WERI-Rb-1 (cell line): Measurements from ENCODE around the gene PIGV.
A peak's percentile ranks its signal among the peaks of the same experiment; 100 is the strongest.

Experiments used
- DNase-seq: peaks from one replicate; pipeline ENCODE4 v3.0.0-alpha.2; 2020
- H3K27ac ChIP-seq: fragments of 250-450 bp; sonication (Bioruptor Pico); 2 replicates; pipeline ENCODE4 v1.5.1; 2020; ENCODE audit warnings: mild to moderate bottlenecking, moderate library complexity
- H3K27me3 ChIP-seq: fragments of 250-450 bp; sonication (Bioruptor Pico); 2 replicates; pipeline ENCODE4 v1.5.1; 2021; ENCODE audit warnings: mild to moderate bottlenecking, low read depth, moderate library complexity; ENCODE audit not compliant: insufficient read depth, severe bottlenecking
- H3K36me3 ChIP-seq: fragments of 250-450 bp; sonication (Bioruptor Pico); 2 replicates; pipeline ENCODE4 v1.5.1; 2020; ENCODE audit warnings: mild to moderate bottlenecking, moderate library complexity
- H3K4me3 ChIP-seq: 2 replicates; pipeline ENCODE4 v1.5.1; 2011; ENCODE audit warnings: low read depth, mild to moderate bottlenecking, control low read depth, low read length
- H3K9me3 ChIP-seq: fragments of 250-450 bp; sonication (Bioruptor Pico); 2 replicates; pipeline ENCODE4 v1.5.1; 2021; ENCODE audit warnings: mild to moderate bottlenecking, moderate library complexity; ENCODE audit not compliant: severe bottlenecking
- TF ChIP-seq, protein P1 (sequence below): IDR thresholded peaks from 2 replicates; pipeline ENCODE4 v1.5.1; 2011; ENCODE audit warnings: low read depth, mild to moderate bottlenecking, control low read depth, inconsistent platforms, low read length

Gene PIGV

DNA sequence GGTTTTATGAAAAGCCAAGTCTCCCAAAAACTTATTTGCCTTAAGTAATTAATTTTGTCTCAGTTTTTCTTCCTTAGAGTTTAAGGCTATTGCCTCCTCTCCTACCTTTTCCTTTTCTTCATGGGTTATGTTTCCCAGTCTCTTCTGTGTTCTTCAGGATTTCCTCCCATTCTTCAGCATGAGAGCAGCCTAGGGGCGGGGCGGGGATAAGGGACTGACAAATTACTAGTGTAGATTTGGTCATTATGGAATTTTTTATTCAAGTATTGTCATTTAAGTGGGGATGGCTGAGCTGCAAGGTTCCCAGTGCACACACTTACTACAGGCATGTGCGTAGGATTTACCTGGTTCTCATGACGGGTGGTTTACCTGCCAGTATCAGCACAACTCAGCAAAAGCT is 35.2 kb upstream of the PIGV start:
- Histone ChIP-seq H3K4me3 (no peak overlapping the region), H3K27ac (no peak overlapping the region), H3K9me3 (no peaks in the 10 kb centered on the region), H3K27me3 (no peaks in the 10 kb centered on the region), H3K36me3 (peaks cover 85% of the 10 kb centered on the region)
- TF ChIP-seq, protein P1, sequence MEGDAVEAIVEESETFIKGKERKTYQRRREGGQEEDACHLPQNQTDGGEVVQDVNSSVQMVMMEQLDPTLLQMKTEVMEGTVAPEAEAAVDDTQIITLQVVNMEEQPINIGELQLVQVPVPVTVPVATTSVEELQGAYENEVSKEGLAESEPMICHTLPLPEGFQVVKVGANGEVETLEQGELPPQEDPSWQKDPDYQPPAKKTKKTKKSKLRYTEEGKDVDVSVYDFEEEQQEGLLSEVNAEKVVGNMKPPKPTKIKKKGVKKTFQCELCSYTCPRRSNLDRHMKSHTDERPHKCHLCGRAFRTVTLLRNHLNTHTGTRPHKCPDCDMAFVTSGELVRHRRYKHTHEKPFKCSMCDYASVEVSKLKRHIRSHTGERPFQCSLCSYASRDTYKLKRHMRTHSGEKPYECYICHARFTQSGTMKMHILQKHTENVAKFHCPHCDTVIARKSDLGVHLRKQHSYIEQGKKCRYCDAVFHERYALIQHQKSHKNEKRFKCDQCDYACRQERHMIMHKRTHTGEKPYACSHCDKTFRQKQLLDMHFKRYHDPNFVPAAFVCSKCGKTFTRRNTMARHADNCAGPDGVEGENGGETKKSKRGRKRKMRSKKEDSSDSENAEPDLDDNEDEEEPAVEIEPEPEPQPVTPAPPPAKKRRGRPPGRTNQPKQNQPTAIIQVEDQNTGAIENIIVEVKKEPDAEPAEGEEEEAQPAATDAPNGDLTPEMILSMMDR = no peak
- DNase-seq = no peak

DNA sequence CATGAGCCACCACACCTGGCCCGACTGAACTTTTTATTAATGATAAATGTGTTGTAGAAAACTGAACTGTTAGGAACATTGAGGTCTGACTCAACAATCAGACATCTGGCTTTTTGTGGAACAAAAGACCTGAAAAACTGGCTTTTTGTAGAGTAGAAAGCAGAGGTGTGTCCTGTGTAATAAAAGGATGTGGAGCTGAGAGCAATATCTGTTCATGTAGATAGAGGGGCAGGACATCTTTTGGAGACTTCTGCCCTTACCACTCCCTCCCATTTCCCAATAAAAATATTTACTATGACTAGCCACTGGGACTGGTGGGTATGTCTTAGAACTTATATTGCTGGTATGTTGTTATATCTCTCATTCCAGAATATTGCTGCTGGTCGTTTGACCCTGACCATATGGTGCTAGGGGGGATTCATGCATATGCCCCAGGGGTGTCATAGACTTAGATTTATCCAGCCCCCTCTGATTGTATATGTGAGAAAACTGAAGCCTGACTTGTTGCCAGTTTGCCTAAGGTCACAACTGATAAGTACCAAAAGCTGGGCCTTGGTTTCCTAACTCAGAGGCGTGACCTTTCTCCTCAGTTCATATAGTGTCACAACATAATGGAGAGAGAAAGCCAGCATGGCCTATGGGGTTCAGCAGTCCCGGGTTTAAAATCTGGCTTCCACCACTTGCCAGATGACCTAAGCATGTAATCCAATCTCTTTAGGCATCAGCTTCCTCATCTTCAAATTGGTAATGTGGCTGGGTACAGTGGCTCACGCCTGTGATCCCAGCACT is 33.5 kb upstream of the PIGV start:
- Histone ChIP-seq H3K27ac (no peak overlapping the region), H3K4me3 (no peak overlapping the region), H3K9me3 (no peaks in the 10 kb centered on the region), H3K27me3 (no peaks in the 10 kb centered on the region), H3K36me3 (peaks cover 88% of the 10 kb centered on the region)
- no peak for DNase-seq
- TF ChIP-seq, protein P1 = no peak

DNA sequence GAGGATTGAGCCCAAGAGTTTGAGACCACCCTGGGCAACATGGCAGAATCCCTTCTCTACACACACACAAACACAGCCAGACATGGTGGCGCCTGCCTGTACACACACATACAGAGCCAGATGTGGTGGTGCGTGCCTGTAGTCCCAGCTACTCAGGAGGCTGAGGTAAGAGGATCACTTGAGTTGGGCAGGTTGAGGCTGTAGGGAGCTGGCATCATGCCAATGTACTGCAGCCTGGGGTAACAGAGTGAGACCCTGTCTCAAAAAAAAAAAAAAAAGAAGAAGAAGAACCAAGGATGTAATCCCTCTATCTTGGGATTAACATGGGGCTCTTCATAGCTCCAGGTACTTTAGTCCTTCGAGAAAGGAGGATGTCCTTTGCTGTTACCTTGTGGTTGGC is 29.4 kb upstream of the PIGV start:
- TF ChIP-seq, protein P1 = no peak
- H3K27me3 ChIP-seq = no peaks in the 10 kb centered on the region
- H3K9me3 ChIP-seq = no peaks in the 10 kb centered on the region
- H3K36me3 ChIP-seq = peaks cover 88% of the 10 kb centered on the region
- no peak overlapping the region for H3K4me3 ChIP-seq
- H3K27ac ChIP-seq = no peak overlapping the region
- DNase-seq = no peak

DNA sequence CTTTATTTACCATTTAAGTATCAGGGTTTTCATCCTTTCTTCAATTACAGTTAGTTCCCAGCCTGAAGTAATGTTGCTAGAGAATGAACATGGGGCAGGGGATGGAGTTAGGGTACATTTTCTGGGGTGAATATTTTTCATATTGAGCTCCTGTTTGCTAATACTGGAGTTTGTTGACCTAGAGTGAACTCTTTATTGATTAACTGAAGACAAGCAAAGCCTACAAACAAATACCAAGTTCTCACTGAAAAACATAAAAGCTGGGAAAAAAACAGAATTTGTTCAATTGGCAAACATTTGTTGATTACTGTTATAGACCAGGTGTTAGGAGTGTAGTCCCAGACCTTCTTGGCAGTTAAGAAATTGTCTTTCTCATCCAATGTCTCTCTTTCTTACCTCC is 28.2 kb upstream of the PIGV start:
- no peak for DNase-seq
- Histone ChIP-seq H3K9me3 (no peaks in the 10 kb centered on the region), H3K27ac (no peak overlapping the region), H3K27me3 (no peaks in the 10 kb centered on the region), H3K4me3 (no peak overlapping the region), H3K36me3 (peaks cover 90% of the 10 kb centered on the region)
- TF ChIP-seq, protein P1 = no peak

DNA sequence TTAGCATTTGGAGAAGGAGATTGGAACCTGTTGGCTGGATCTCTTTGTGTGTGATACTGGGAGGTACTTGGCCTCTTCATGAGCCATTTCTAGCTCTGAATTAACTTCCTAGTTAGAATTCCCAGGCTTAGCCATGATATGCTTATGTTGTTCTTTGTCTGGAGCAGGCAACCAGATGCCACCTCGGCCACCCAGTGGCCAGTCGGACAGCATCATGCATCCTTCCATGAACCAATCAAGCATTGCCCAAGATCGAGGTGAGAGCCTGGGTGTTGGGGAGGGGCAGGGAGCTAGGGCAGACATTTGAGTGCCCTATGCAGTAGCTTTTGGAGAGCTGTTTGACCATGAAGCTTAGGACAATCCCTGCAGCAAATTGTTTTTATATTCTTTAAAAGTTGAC is 26.5 kb upstream of the PIGV start:
- no peak overlapping the region for H3K4me3 ChIP-seq

More for the DNA sequence above, 26.5 kb upstream of the PIGV start:
- H3K27me3 ChIP-seq = no peaks in the 10 kb centered on the region
- H3K27ac ChIP-seq = no peak overlapping the region
- DNase-seq = no peak
- no peaks in the 10 kb centered on the region for H3K9me3 ChIP-seq
- TF ChIP-seq, protein P1 = peak; percentile 42
- peaks cover 94% of the 10 kb centered on the region for H3K36me3 ChIP-seq
